ENCODE data around the gene MYBPH.
A peak's percentile ranks its signal among the peaks of the same experiment; 100 is the strongest.

Gene MYBPH

GRCh38 chr1:203175237-203175826 is at the start of gene MYBPH:
Gene MYBPH, minus strand, starts transcription at chr1:203175826. Its CDS starts 71 bp downstream, at chr1:203175755.
- no peak for DNase-seq

- no peak for DNase-seq
Observed at GRCh38 chr1:203225071-203225470, 49.4 kb upstream of the MYBPH start.

GRCh38 chr1:203223012-203223775 is 47.6 kb upstream of the MYBPH start:
- DNase-seq = no peak

GRCh38 chr1:203219934-203220333 is 44.3 kb upstream of the MYBPH start:
- DNase-seq = no peak

GRCh38 chr1:203219171-203219570 is 43.5 kb upstream of the MYBPH start:
- no peak for DNase-seq

- DNase-seq = no peak
Observed at GRCh38 chr1:203217668-203218067, 42.0 kb upstream of the MYBPH start.

- no peak for DNase-seq
Observed at GRCh38 chr1:203217139-203217655, 41.6 kb upstream of the MYBPH start.

- DNase-seq = peak; percentile 69
Observed at GRCh38 chr1:203216274-203217138, 40.9 kb upstream of the MYBPH start.

GRCh38 chr1:203215573-203215972 is 39.9 kb upstream of the MYBPH start:
- no peak for DNase-seq

- no peak for DNase-seq
Observed at GRCh38 chr1:203214871-203215270, 39.2 kb upstream of the MYBPH start.

GRCh38 chr1:203213126-203213525 is 37.5 kb upstream of the MYBPH start:
- DNase-seq = no peak

- DNase-seq = no peak
Observed at GRCh38 chr1:203211812-203212211, 36.2 kb upstream of the MYBPH start.

GRCh38 chr1:203210988-203211387 is 35.4 kb upstream of the MYBPH start:
- no peak for DNase-seq

GRCh38 chr1:203210350-203210749 is 34.7 kb upstream of the MYBPH start:
- no peak for DNase-seq

- DNase-seq = no peak
Observed at GRCh38 chr1:203208181-203208580, 32.6 kb upstream of the MYBPH start.

- no peak for DNase-seq
Observed at GRCh38 chr1:203207751-203208150, 32.1 kb upstream of the MYBPH start.

GRCh38 chr1:203206129-203206687 is 30.6 kb upstream of the MYBPH start:
- no peak for DNase-seq

GRCh38 chr1:203204756-203205155 is 29.1 kb upstream of the MYBPH start:
- DNase-seq = no peak

GRCh38 chr1:203202431-203203245 is 27.0 kb upstream of the MYBPH start:
- DNase-seq = no peak

- no peak for DNase-seq
Observed at GRCh38 chr1:203201516-203202205, 26.0 kb upstream of the MYBPH start.

GRCh38 chr1:203200916-203201315 is 25.3 kb upstream of the MYBPH start:
- no peak for DNase-seq

Measured in activated CD4-positive, alpha-beta T cell treated with anti-CD3 and anti-CD28 coated beads, Interleukin-10, Interleukin-2, amounts not matched to agents 100 ng/mL and 50 ng/mL, durations not matched to agents 16 hours and 8 hours (primary cell).